ENCODE results near the gene VPS16. TPM values are rescaled to one million over a fixed set of nuclear protein-coding genes. Genes with fewer than 3 reads are reported as not detected.
"Not testable (repeated sequence)": the region's sequence is repeated elsewhere in the genome, so short reads cannot be mapped to it uniquely, and the experiment has no call there.

Gene VPS16
- total and polyA plus RNA-seq, 2 donors, result 22.2 to 33.2 TPM

- Histone ChIP-seq H3K4me3 (ENCODE audit: low read depth, low read length) (no peak overlapping the region), H3K4me1 (ENCODE audit: insufficient read depth) (no peaks in the 10 kb centered on the region), H3K27ac (ENCODE audit: low read depth) (no peak overlapping the region), H3K36me3 (ENCODE audit: insufficient read depth) (no peaks in the 10 kb centered on the region)
- 83% methylated on average over 2 of the region's 2 CpGs for WGBS
- no peak for DNase-seq (ENCODE audit: extremely low spot score)
Observed at GRCh38 chr20:2894221-2894620, 53.7 kb downstream of the VPS16 start.

- not testable (repeated sequence) for H3K36me3 ChIP-seq (ENCODE audit: insufficient read depth); H3K4me1 ChIP-seq (ENCODE audit: insufficient read depth); DNase-seq (ENCODE audit: extremely low spot score); H3K27ac ChIP-seq (ENCODE audit: low read depth); H3K4me3 ChIP-seq (ENCODE audit: low read depth, low read length)
- over 99% methylated on average over 3 of the region's 3 CpGs for WGBS
Observed at GRCh38 chr20:2895154-2895553, 54.6 kb downstream of the VPS16 start.

GRCh38 chr20:2899243-2899642, 58.7 kb downstream of the VPS16 start:
- Histone ChIP-seq H3K4me3 (ENCODE audit: low read depth, low read length) (no peak overlapping the region), H3K36me3 (ENCODE audit: insufficient read depth) (no peaks in the 10 kb centered on the region), H3K27ac (ENCODE audit: low read depth) (no peak overlapping the region), H3K4me1 (ENCODE audit: insufficient read depth) (no peaks in the 10 kb centered on the region)
- 87% methylated on average over 3 of the region's 3 CpGs for WGBS
- DNase-seq (ENCODE audit: extremely low spot score), result no peak

- H3K36me3 ChIP-seq (ENCODE audit: insufficient read depth), result no peaks in the 10 kb centered on the region
- no peak overlapping the region for H3K4me3 ChIP-seq (ENCODE audit: low read depth, low read length)
- H3K4me1 ChIP-seq (ENCODE audit: insufficient read depth), result no peaks in the 10 kb centered on the region
- H3K27ac ChIP-seq (ENCODE audit: low read depth), result no peak overlapping the region
- WGBS, result 81% methylated on average over 11 of the region's 11 CpGs
- no peak for DNase-seq (ENCODE audit: extremely low spot score)
Observed at GRCh38 chr20:2900845-2901592, 60.5 kb downstream of the VPS16 start.

GRCh38 chr20:2902291-2902690, 61.7 kb downstream of the VPS16 start:
- no peaks in the 10 kb centered on the region for H3K36me3 ChIP-seq (ENCODE audit: insufficient read depth)

GRCh38 chr20:2902818-2903217, 62.3 kb downstream of the VPS16 start:
- no peak overlapping the region for H3K27ac ChIP-seq (ENCODE audit: low read depth)
- WGBS, result 95% methylated on average over 3 of the region's 3 CpGs
- no peak overlapping the region for H3K4me3 ChIP-seq (ENCODE audit: low read depth, low read length)
- H3K36me3 ChIP-seq (ENCODE audit: insufficient read depth), result no peaks in the 10 kb centered on the region
- H3K4me1 ChIP-seq (ENCODE audit: insufficient read depth), result no peaks in the 10 kb centered on the region
- DNase-seq (ENCODE audit: extremely low spot score), result no peak

More at GRCh38 chr20:2902291-2902690, 61.7 kb downstream of the VPS16 start:
- Histone ChIP-seq H3K27ac (ENCODE audit: low read depth) (no peak overlapping the region), H3K4me1 (ENCODE audit: insufficient read depth) (no peaks in the 10 kb centered on the region), H3K4me3 (ENCODE audit: low read depth, low read length) (no peak overlapping the region)
- DNase-seq (ENCODE audit: extremely low spot score), result no peak
- WGBS, result 1% methylated on average over 1 of the region's 1 CpG

- WGBS, result 96% methylated on average over 6 of the region's 6 CpGs
- H3K4me3 ChIP-seq (ENCODE audit: low read depth, low read length), result no peak overlapping the region
- H3K27ac ChIP-seq (ENCODE audit: low read depth), result no peak overlapping the region
- no peaks in the 10 kb centered on the region for H3K36me3 ChIP-seq (ENCODE audit: insufficient read depth)
- no peaks in the 10 kb centered on the region for H3K4me1 ChIP-seq (ENCODE audit: insufficient read depth)
- no peak for DNase-seq (ENCODE audit: extremely low spot score)
Observed at GRCh38 chr20:2903686-2904085, 63.1 kb downstream of the VPS16 start.

GRCh38 chr20:2907519-2907918, 67.0 kb downstream of the VPS16 start:
- H3K27ac ChIP-seq (ENCODE audit: low read depth), result no peak overlapping the region
- 81% methylated on average over 3 of the region's 3 CpGs for WGBS
- H3K4me1 ChIP-seq (ENCODE audit: insufficient read depth), result no peaks in the 10 kb centered on the region
- H3K4me3 ChIP-seq (ENCODE audit: low read depth, low read length), result no peak overlapping the region
- no peaks in the 10 kb centered on the region for H3K36me3 ChIP-seq (ENCODE audit: insufficient read depth)
- DNase-seq (ENCODE audit: extremely low spot score), result no peak

GRCh38 chr20:2909953-2910352, 69.4 kb downstream of the VPS16 start:
- Histone ChIP-seq H3K36me3 (ENCODE audit: insufficient read depth) (no peaks in the 10 kb centered on the region), H3K4me3 (ENCODE audit: low read depth, low read length) (no peak overlapping the region), H3K27ac (ENCODE audit: low read depth) (no peak overlapping the region), H3K4me1 (ENCODE audit: insufficient read depth) (no peaks in the 10 kb centered on the region)
- WGBS, result 96% methylated on average over 2 of the region's 2 CpGs
- DNase-seq (ENCODE audit: extremely low spot score), result no peak

GRCh38 chr20:2911200-2911599, 70.7 kb downstream of the VPS16 start:
- H3K27ac ChIP-seq (ENCODE audit: low read depth), result no peak overlapping the region
- DNase-seq (ENCODE audit: extremely low spot score), result no peak
- H3K4me1 ChIP-seq (ENCODE audit: insufficient read depth), result no peaks in the 10 kb centered on the region
- H3K4me3 ChIP-seq (ENCODE audit: low read depth, low read length), result no peak overlapping the region
- no peaks in the 10 kb centered on the region for H3K36me3 ChIP-seq (ENCODE audit: insufficient read depth)

- Histone ChIP-seq H3K27ac (ENCODE audit: low read depth) (no peak overlapping the region), H3K36me3 (ENCODE audit: insufficient read depth) (no peaks in the 10 kb centered on the region), H3K4me3 (ENCODE audit: low read depth, low read length) (no peak overlapping the region), H3K4me1 (ENCODE audit: insufficient read depth) (no peaks in the 10 kb centered on the region)
- DNase-seq (ENCODE audit: extremely low spot score), result no peak
Observed at GRCh38 chr20:2914160-2914559, 73.6 kb downstream of the VPS16 start.

Other genes starting within 250 kb of the VPS16 start
- 75.1 TPM for gene NOP56, start 188.1 kb upstream of the VPS16 start, total RNA-seq
- gene NOP56, start 188.1 kb upstream of the VPS16 start, polyA plus RNA-seq, result 79.9 TPM
- 44.5 TPM for gene IDH3B, start 176.5 kb upstream of the VPS16 start, total RNA-seq
- gene IDH3B, start 176.5 kb upstream of the VPS16 start, polyA plus RNA-seq, result 102 TPM
- 9.3 TPM for gene EBF4, start 148.0 kb upstream of the VPS16 start, total RNA-seq
- gene EBF4, start 148.0 kb upstream of the VPS16 start, polyA plus RNA-seq, result 28.9 TPM
- 46.9 TPM for gene CPXM1, start 40.1 kb upstream of the VPS16 start, total RNA-seq
- 19.4 TPM for gene CPXM1, start 40.1 kb upstream of the VPS16 start, polyA plus RNA-seq
- gene C20orf141, start 25.8 kb upstream of the VPS16 start, total RNA-seq, result not detected
- not detected for gene C20orf141, start 25.8 kb upstream of the VPS16 start, polyA plus RNA-seq
- not detected for gene TMEM239, start 24.4 kb upstream of the VPS16 start, total RNA-seq
- not detected for gene TMEM239, start 24.4 kb upstream of the VPS16 start, polyA plus RNA-seq
- 16.6 TPM for gene PCED1A, start 90 bp upstream of the VPS16 start, total RNA-seq
- 29.8 TPM for gene PCED1A, start 90 bp upstream of the VPS16 start, polyA plus RNA-seq
- gene PTPRA, start 32.7 kb downstream of the VPS16 start, total RNA-seq, result 139 TPM
- 52.6 TPM for gene PTPRA, start 32.7 kb downstream of the VPS16 start, polyA plus RNA-seq
- gene GNRH2, start 202.9 kb downstream of the VPS16 start, total RNA-seq, result not detected
- not detected for gene GNRH2, start 202.9 kb downstream of the VPS16 start, polyA plus RNA-seq
- 18.3 TPM for gene MRPS26, start 205.3 kb downstream of the VPS16 start, total RNA-seq
- gene MRPS26, start 205.3 kb downstream of the VPS16 start, polyA plus RNA-seq, result 97.4 TPM
- not detected for gene OXT, start 230.9 kb downstream of the VPS16 start, total RNA-seq
- 0.48 TPM for gene OXT, start 230.9 kb downstream of the VPS16 start, polyA plus RNA-seq
- gene AVP, start 244.0 kb downstream of the VPS16 start, total RNA-seq, result not detected
- gene AVP, start 244.0 kb downstream of the VPS16 start, polyA plus RNA-seq, result not detected

All from urinary bladder (tissue), 4 donors.